Islet of Langerhans (tissue), 1 donor: ENCODE data around the gene DUSP16.

Source experiments
- FAIRE-seq: peaks from one replicate; lab custom pipeline; 2011; peaks lifted over from hg19 to GRCh38; lab: Jason Lieb, UNC

The DUSP16 gene

DNA sequence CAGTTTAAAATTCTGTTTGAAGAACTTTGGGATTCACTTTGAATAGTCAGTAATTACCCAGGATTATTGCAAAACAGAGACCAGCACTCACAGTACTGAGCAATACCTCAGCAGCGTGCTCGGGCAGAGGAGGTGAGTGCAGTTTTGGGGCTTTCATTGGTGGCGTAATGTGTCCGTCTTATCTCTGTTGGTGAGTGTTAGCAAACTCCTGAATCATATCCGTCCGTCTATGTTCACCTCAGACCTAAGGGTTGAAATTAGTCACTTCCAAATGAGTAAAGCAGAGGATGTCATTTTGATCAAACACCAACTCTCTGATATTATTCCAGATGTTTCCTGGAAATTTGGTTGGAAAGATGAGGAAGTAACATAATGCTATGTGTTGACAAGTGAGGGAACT lies 123.0 kb downstream of the DUSP16 start:
- no peak for FAIRE-seq

DNA sequence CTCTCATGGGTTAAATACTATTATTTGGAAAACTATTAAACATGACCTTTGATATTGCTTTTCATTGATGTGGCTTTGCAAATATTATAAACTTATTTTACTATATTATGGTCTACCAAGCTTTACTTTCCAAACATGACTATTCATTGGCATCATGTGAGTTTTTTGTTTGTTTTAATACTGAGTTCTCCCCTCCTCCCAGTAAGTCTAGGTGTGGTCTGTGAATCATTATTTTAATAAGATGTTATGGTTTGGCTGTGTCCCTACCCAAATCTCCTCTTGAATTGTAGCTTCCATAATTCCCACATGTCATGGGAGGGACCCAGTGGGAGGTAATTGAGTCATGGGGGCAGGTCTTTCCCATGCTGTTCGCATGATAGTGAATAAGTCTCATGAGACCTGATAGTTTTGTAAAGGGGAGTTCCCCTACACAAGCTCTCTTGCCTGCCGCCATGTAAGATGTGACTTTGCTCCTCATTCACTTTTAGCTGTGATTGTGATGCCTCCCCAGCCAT lies 125.8 kb downstream of the DUSP16 start:
- FAIRE-seq: no peak

DNA sequence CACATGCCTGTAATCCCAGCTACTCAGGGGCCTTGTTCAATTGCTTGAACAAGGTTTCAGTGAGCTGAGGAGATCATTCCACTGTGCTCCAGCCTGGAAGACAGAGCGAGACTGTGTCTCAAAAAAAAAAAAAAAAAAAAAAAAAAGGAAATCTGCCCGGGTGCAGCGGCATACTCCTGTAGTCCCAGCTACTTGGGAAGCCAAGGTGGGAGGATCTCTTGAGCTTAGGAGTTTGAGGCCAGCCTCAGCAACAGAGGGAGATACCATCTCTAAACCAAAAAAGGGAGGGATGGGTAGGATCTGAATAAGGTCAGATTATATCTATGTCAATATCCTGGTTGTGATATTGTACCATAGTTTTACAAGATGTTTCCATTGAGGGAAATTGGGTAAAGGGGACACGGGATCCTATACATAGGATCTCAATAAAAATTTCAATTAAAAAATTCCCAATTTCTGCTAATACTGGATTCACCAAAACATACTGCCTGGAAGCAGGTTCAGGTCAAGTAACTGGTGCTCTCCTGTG lies 129.4 kb downstream of the DUSP16 start:
- FAIRE-seq: no peak

- peak; percentile 76 for FAIRE-seq
These were observed 130.3 kb downstream of the DUSP16 start for GRCh38 chr12:12432364-12432763.

DNA sequence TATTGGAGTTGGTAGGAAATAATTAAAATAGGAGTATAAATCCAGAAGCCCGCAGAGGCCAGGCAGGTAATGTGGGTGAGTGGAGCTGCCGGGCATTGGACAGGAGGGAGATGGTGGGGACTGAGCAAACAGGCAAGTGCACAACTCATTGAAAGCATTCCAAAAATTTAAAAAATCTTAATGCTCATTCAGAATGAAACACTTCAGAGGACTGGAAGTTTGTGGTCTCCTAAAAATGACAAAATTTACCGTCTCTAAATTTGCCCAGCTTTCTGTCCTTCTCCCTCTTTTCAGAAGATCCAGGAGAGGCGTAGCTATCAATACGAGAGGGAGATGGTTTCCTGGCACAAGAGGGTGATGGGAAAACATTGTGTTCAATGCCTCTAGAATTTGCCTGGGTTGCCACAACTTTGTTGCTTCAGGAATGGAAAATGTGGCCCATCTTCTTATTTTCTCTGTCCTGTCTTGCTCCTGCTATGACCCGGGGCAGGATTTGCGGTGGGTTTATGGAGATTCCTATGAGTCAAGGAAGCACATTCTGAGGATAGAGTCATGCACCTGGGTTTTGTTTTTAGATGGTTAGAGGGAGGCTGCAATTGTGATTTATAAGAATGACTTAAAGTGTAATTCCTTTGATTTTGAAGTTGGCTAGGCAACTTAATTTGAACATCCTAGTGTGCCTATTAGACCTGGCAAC lies 133.6 kb downstream of the DUSP16 start:
- FAIRE-seq: no peak

DNA sequence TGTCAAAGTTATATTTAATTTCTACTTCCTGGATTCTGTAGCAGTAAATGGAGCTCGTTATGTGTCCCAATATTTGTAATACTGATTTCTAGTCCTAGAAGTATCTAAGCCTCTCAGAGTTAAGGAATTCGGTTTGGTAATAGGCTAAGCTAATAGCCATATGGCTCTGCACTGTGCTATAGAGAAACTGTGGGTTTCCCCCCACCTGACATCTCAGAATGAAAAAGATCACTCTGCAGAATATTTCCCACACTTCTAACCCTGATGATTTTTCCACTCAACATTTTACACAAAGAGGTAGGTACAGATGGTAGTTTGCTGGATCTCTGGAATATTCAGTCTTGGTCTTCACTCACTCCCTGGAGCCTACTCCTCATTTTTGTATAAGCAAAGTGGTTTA lies 134.6 kb downstream of the DUSP16 start:
- no peak for FAIRE-seq

GRCh38 chr12:12427568-12427967 lies 135.1 kb downstream of the DUSP16 start:
- FAIRE-seq: no peak

DNA sequence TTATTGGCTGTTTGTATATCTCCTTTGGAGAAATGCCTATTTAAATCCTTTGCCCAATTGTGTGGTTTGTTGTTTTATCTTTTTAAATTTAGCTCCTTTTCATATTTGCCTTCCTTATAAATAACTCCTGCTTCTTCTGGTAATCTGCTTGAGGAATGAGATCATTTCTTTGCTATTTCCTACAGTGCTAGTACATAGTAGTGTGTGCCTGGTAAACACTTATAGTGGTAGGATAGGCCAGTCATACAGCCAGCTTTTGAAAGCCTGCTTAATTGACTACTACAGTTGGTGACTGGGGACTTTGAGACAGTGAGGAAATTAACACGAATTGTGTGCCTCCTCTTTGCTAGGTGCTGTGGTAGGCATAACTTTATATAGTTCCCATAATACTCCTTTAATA lies 137.0 kb downstream of the DUSP16 start:
- no peak for FAIRE-seq

DNA sequence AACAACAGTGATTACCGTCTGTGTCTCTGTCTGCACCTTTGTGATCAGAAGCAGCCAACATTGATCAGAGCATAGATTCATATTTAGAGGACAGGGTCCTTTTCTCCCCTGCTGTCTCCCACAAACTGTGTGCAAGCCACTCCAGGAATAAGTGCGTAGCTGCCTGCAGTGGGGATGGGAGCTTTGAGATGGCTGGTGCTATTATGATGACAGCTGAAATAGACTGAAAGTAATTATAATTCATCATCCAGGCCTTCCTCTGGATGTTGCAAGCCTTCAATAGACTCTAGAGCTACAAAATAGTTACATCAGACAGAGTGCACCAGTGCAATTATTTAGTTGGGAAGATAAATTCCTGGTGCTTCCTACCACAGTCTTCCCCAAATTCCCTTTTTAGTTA lies 137.7 kb downstream of the DUSP16 start:
- FAIRE-seq: no peak
